Femur (tissue), 1 donor: Measurements from ENCODE around the gene GNG7.
A peak's percentile ranks its signal among the peaks of the same experiment; 100 is the strongest.

ENCODE experiments used
- DNase-seq: peaks from one replicate; pipeline ENCODE4 v3.0.0-alpha.2; 2017

Gene GNG7

GRCh38 chr19:2702170-2703076 is at the start of gene GNG7:
GNG7 (minus strand) TSS chr19:2702694; CDS start chr19:2520688, 182,006 bp downstream.
- peak; percentile 94 for DNase-seq

- DNase-seq, result no peak
Observed at GRCh38 chr19:2751438-2751830, 48.9 kb upstream of the GNG7 start.

- DNase-seq, result no peak
Observed at GRCh38 chr19:2750808-2751437, 48.4 kb upstream of the GNG7 start.

- DNase-seq, result no peak
Observed at GRCh38 chr19:2747349-2747748, 44.9 kb upstream of the GNG7 start.

GRCh38 chr19:2744113-2744512 is 41.6 kb upstream of the GNG7 start:
- no peak for DNase-seq

- no peak for DNase-seq
Observed at GRCh38 chr19:2743099-2743498, 40.6 kb upstream of the GNG7 start.

- DNase-seq, result no peak
Observed at GRCh38 chr19:2740314-2740656, 37.8 kb upstream of the GNG7 start.

GRCh38 chr19:2739602-2740313 is 37.3 kb upstream of the GNG7 start, which contains the start of gene SLC39A3:
SLC39A3 (minus strand) TSS chr19:2740017; CDS start chr19:2737257, 2,760 bp downstream.
- peak; percentile 99 for DNase-seq

GRCh38 chr19:2736550-2737190 is 34.2 kb upstream of the GNG7 start:
- DNase-seq, result no peak

GRCh38 chr19:2735374-2735773 is 32.9 kb upstream of the GNG7 start:
- DNase-seq, result no peak

- DNase-seq, result no peak
Observed at GRCh38 chr19:2734589-2735288, 32.2 kb upstream of the GNG7 start.

- no peak for DNase-seq
Observed at GRCh38 chr19:2733930-2734588, 31.6 kb upstream of the GNG7 start.

- DNase-seq, result no peak
Observed at GRCh38 chr19:2732883-2733282, 30.4 kb upstream of the GNG7 start.

- DNase-seq, result no peak
Observed at GRCh38 chr19:2732157-2732725, 29.7 kb upstream of the GNG7 start.

GRCh38 chr19:2731181-2731995 is 28.9 kb upstream of the GNG7 start:
- no peak for DNase-seq

GRCh38 chr19:2729943-2730818 is 27.7 kb upstream of the GNG7 start:
- no peak for DNase-seq

- no peak for DNase-seq
Observed at GRCh38 chr19:2728783-2729387, 26.4 kb upstream of the GNG7 start.

- no peak for DNase-seq
Observed at GRCh38 chr19:2727640-2727944, 25.1 kb upstream of the GNG7 start.

GRCh38 chr19:2726904-2727639 is 24.6 kb upstream of the GNG7 start:
- DNase-seq, result no peak
